Gastrocnemius medialis (tissue), 4 donors: ENCODE data around the gene ATG7.

ENCODE experiments used
- CTCF ChIP-seq, 5 experiments: fragments of 450-650 bp in 3 of 5; fragments of 200-600 bp in 2 of 5; sonication (generic) in 2 of 5; IDR thresholded peaks in 4 of 5; conservative IDR thresholded peaks in 1 of 5; 1 replicate in 4 of 5; 2 replicates in 1 of 5; pipeline ENCODE4 v1.5.1; 2016 to 2019; ENCODE audit warnings: antibody characterized with exemption in 5 of 5, mild to moderate bottlenecking in 3 of 5, moderate library complexity in 3 of 5
- POLR2A ChIP-seq, 2 donors: fragments of 450-650 bp; IDR thresholded peaks; one replicate each; pipeline ENCODE4 v1.6.1; 2017; ENCODE audit warnings: antibody characterized with exemption in 2 of 2, mild to moderate bottlenecking in 2 of 2, moderate library complexity in 2 of 2

DNA sequence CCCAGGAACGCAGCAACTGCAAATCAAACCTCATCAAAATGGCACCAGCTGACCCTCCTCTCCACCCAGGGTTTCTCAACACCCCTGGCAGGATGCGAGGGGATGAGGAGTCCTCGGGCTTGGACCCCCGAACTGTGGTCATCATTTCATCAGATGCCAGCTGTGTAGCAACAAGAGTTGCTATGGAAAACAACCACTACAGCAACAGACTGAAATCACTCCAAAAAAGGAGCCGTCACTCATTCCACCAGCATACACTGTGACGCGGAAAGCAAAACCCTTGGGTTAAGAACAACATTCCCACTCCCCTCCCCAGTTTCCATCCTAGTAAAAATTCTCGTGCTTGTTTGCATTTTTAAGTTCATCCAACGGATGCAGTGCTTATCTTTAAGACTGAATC, 331.4 kb downstream of the ATG7 start:
- no peak for TF ChIP-seq CTCF (IDR thresholded peaks at IDR 0.05 in 4 of 5, conservative IDR thresholded peaks at IDR 0.05 in 1 of 5)
- no peak for TF ChIP-seq POLR2A (IDR thresholded peaks at IDR 0.05)
